ENCODE measurements around the gene ZNF213.
A peak's percentile ranks its signal among the peaks of the same experiment; 100 is the strongest.

The ZNF213 gene

GRCh38 chr16:3123986-3124886 lies 10.6 kb upstream of the ZNF213 start:
- TF ChIP-seq CTCF (IDR thresholded peaks at IDR 0.05; ENCODE audit: low read depth, low read length), result peak; percentile 36
- DNase-seq (ENCODE audit: extremely low read depth, low read depth), result peak; percentile 79

- DNase-seq (ENCODE audit: extremely low read depth, low read depth), result no peak
- TF ChIP-seq CTCF (IDR thresholded peaks at IDR 0.05; ENCODE audit: low read depth, low read length), result no peak
Measured at GRCh38 chr16:3127745-3128144, 7.1 kb upstream of the ZNF213 start.

GRCh38 chr16:3129137-3130131 lies 5.4 kb upstream of the ZNF213 start:
- peak; percentile 92 for TF ChIP-seq CTCF (IDR thresholded peaks at IDR 0.05; ENCODE audit: low read depth, low read length)

GRCh38 chr16:3131755-3132377 lies 3.0 kb upstream of the ZNF213 start:
- peak; percentile 44 for TF ChIP-seq CTCF (IDR thresholded peaks at IDR 0.05; ENCODE audit: low read depth, low read length)
- DNase-seq (ENCODE audit: extremely low read depth, low read depth), result no peak

More at GRCh38 chr16:3129137-3130131, 5.4 kb upstream of the ZNF213 start:
- DNase-seq (ENCODE audit: extremely low read depth, low read depth), result peak; percentile 69

- no peak for DNase-seq (ENCODE audit: extremely low read depth, low read depth)
- no peak for TF ChIP-seq CTCF (IDR thresholded peaks at IDR 0.05; ENCODE audit: low read depth, low read length)
Measured at GRCh38 chr16:3133844-3134243, 985 bp upstream of the ZNF213 start.

GRCh38 chr16:3135126-3135715 lies 392 bp downstream of the ZNF213 start:
- DNase-seq (ENCODE audit: extremely low read depth, low read depth), result no peak
- no peak for TF ChIP-seq CTCF (IDR thresholded peaks at IDR 0.05; ENCODE audit: low read depth, low read length)
